NOMO-1 treated with DMSO at 0.1 percent for 48 hours (cell line): ENCODE measurements around the gene PAAF1.
A peak's percentile ranks its signal among the peaks of the same experiment; 100 is the strongest.

Experiments used
- DNase-seq: peaks from one replicate; lab custom pipeline; 2025; ENCODE audit not compliant: unreplicated experiment; lab: John Stamatoyannopoulos, UW

The PAAF1 gene

DNA sequence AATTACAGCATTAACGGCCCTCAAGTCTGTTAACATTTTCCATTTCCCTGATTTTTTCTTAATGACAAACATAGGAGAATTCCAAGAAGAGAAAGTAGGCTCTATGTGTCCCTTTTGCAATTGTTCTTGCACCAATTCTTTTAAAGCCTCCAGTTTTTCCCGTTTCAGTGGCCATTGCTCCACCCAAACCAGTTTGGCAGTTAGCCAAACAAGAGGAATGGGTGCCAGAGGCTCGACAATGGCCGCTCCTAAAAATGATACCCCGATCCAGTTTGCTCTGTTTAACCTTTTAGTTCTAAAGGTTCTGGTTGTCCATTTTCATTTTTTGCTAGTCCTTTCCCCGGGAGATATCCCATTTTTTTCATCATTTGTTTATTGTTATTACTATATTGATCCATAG, 67.3 kb downstream of the PAAF1 start:
- no peak for DNase-seq

DNA sequence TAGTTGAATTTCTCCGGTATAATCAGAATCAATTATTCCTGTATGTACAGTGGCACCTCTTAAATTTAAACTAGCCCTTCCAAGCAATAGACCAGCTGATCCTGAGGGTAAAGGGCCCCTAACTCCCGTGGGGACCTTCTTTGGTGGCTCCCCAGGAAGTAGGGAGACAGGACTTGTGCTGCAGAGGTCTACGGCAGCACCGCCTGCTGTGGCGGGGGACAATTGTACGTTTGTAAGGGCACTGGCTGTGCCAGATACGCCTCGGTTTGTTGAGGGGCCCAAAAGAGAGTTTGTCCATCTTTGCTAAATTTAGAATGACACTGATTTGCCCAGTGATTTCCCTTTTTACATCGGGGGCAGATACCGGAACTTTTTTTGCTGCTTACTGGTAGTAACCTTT, 68.1 kb downstream of the PAAF1 start:
- DNase-seq: peak; percentile 59

DNA sequence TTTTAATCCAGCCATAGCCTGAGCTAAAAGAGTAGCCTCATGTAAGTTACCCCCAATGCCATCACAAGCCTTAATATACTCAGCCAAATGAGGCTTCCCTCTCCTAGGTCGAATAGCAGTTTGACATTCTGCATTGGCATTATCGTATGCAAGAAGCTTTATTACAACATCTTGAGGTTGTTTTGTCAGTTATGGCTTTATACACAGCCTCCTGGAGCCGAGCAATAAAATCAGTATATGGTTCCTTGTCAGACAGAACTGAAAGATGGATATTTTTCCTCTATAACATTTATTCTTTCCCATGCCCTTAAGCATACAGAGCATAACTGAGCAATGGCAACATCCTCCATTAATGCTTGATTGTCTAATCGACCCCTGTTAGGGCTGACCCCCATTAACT, 68.6 kb downstream of the PAAF1 start:
- peak; percentile 61 for DNase-seq

- no peak for DNase-seq
Observed at GRCh38 chr11:73946798-73947458, 70.1 kb downstream of the PAAF1 start.

- DNase-seq: no peak
Observed at GRCh38 chr11:73949246-73949645, 72.4 kb downstream of the PAAF1 start.

DNA sequence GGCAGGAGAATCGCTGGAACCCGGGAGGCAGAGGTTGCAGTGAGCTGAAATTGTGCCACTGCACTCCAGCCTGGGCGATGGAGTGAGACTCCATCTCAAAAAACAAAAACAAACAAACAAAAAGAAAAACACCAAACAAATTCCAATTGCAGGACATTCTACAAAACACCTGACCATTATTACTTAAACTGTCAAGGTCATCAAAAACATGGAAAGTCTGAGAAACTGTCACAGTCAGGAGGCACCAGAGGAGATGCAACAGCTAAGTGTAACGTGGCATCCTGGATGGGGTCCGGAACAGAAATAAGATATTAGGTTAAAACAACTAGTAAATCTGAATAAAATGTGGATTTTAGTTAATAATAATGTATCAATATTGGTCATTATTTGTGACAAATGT, 73.1 kb downstream of the PAAF1 start:
- DNase-seq: no peak

GRCh38 chr11:73950869-73951710, 74.3 kb downstream of the PAAF1 start, which contains the start of gene DNAJB13:
Gene DNAJB13 (plus strand): TSS chr11:73951026. CDS start chr11:73951070, 44 bp downstream.
- DNase-seq: peak; percentile 41

GRCh38 chr11:73951797-73952196, 75.0 kb downstream of the PAAF1 start:
- DNase-seq: no peak

GRCh38 chr11:73956876-73957653, 80.3 kb downstream of the PAAF1 start:
- no peak for DNase-seq

DNA sequence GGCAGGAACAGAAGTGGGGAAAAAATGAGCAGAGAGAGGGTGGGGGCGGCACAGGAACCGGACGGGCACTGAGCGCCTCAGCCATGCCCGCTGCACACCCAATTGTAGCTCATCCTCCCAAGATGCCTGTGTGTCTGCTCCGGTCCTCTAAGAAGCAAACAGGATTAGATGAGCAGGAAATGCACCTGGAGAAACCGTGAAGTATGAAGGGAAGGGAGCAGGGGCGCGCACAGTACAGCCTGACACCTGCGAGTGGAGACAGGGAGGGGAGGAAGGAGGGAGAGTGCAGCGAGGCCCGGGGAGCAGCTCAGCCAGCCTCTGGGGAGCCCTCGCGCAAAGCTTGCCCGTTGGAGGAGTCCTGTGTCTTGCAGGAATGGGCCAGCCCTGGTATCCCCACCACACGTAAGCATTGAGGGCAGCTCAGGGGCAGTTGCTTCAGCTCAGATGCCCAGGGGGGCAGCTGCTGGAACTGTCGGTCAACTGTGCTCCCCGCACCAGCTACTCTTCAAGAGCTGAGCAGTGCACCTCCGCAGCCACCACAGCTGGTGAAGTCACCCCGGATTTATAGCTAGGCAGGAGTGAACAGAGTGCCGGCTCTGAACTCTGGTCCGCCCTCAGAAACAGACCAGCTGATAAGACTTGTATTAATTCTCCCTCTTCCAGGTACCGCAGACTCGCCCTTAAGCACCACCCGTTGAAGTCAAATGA, 81.0 kb downstream of the PAAF1 start:
- no peak for DNase-seq

DNA sequence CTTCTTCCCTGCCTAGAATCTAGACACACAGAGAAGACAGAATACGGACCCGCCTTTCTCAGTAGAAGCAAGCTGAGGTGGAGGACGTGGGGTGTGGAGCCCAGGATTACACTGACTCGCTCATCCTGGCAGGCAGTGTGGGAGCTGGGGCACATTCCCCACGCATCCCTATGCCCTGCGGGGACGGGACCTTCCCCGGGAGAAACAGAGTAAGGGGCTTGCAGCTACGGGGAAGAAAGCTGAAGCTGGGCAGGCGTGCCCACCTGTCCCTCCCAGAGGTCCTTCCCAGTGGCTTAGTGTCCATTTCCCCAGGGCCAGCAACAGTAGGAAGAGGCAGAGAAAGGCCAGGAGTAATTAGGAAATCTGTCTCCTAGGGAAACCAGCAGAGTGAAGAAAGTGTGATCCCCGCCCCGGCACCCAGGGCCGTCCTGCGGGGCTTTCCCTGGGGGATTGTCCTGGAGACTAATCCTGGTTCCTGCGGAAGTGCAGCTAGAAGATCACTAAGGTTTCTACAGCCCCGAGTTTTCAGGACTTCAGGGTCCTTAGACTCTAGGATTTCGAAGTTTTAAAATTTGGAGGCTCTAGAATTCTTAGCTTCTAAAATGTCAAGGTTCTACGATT, 81.8 kb downstream of the PAAF1 start:
- DNase-seq: no peak

GRCh38 chr11:73961321-73961720, 84.5 kb downstream of the PAAF1 start:
- no peak for DNase-seq

DNA sequence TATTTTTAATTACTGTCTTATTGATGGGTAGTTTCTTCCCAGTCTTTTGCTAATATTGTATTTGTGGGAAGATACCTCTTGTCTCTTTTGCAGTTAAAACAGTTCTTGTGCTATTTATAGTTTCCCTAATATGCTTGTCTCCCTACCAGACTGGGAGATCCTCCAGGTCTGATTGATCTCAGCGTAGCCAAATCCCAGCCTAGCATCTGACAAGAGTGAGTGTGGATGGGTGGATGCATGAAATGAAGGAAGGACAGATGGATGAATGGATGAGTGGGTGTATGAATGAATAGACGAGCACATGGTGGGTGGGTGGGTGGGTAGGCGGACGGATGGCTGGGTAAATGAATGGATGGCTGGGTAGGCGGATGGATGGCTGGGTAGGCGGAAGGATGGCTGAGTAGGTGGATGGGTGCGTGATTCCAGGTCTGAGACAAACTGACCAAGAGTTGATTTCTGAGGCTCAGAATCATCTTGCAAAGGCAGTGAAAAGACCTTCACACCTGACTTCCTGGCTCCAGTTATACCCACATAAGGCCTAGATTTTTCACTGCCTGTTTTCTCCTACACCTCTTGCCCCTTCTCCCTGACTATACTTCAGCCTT, 85.4 kb downstream of the PAAF1 start:
- no peak for DNase-seq

DNA sequence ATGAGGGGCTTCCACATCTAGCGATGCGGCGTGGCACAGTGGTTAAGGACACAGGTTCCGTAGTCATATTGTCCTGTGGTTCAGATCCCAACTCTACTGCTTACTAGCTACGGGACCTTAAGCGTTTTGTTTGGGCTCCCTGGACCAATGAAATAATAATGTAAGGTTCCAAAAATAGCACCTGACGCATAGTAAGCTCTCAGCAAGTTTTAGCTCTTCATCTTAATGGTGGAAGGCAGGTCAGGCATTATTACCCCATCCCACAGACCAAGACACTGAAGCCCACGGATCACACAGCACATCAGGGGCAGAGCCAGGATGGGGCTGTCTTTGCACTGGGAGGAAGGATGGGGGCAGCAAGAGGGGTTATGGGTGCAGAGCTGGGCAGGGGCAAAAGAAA, 87.1 kb downstream of the PAAF1 start:
- no peak for DNase-seq

GRCh38 chr11:73965076-73965763, 88.4 kb downstream of the PAAF1 start:
- no peak for DNase-seq

DNA sequence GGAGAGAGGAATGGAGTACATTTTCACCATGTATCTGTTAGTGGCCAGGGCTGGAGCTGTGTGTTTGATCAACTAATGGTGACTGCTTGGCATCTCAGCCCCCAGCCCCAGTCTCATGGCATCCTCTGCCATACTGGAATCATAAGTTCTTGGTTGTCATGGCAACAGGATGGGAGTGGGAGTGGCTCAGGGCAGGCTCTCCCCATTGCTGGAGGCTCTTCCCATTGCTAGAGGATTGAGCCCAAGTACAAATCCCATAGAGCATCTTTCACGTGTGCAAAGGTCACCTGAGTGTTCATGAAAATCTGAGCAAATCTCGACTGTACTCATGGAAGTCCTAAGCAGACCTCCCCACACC, 88.9 kb downstream of the PAAF1 start:
- no peak for DNase-seq

GRCh38 chr11:73968356-73968966, 91.7 kb downstream of the PAAF1 start:
- no peak for DNase-seq

GRCh38 chr11:73969091-73969490, 92.3 kb downstream of the PAAF1 start:
- DNase-seq: no peak
